Measurements from ENCODE around the gene ULK4.
"Not testable (repeated sequence)": the region's sequence is repeated elsewhere in the genome, so short reads cannot be mapped to it uniquely, and the experiment has no call there.

The ULK4 gene

GRCh38 chr3:41573591-41573990 is 388.3 kb downstream of the ULK4 start:
- Histone ChIP-seq H3K36me3 (ENCODE audit: control insufficient read depth, insufficient read depth, low read length) (no peaks in the 10 kb centered on the region), H3K9me3 (ENCODE audit: control insufficient read depth, low read length) (no peaks in the 10 kb centered on the region), H3K4me3 (ENCODE audit: insufficient read depth, low read depth, low read length) (no peak overlapping the region), H3K4me1 (ENCODE audit: control insufficient read depth, insufficient read depth, low read length) (peaks cover 6% of the 10 kb centered on the region), H3K27me3 (ENCODE audit: control insufficient read depth, insufficient read depth, low read length, poor library complexity, severe bottlenecking) (no peaks in the 10 kb centered on the region), H3K27ac (ENCODE audit: insufficient read depth, low read depth, low read length, poor library complexity, severe bottlenecking) (no peak overlapping the region)
- WGBS, 2 experiments = 92 to 94% methylated on average over 4 of the region's 4 CpGs

GRCh38 chr3:41572092-41572491 is 389.8 kb downstream of the ULK4 start:
- Histone ChIP-seq H3K4me3 (ENCODE audit: insufficient read depth, low read depth, low read length) (no peak overlapping the region), H3K4me1 (ENCODE audit: control insufficient read depth, insufficient read depth, low read length) (peaks cover 6% of the 10 kb centered on the region), H3K9me3 (ENCODE audit: control insufficient read depth, low read length) (no peaks in the 10 kb centered on the region), H3K27me3 (ENCODE audit: control insufficient read depth, insufficient read depth, low read length, poor library complexity, severe bottlenecking) (no peaks in the 10 kb centered on the region), H3K27ac (ENCODE audit: insufficient read depth, low read depth, low read length, poor library complexity, severe bottlenecking) (no peak overlapping the region), H3K36me3 (ENCODE audit: control insufficient read depth, insufficient read depth, low read length) (no peaks in the 10 kb centered on the region)
- WGBS, 2 experiments = 94 to 96% methylated on average over 1 of the region's 1 CpG

GRCh38 chr3:41569632-41570305 is 392.1 kb downstream of the ULK4 start:
- Histone ChIP-seq H3K27ac (ENCODE audit: insufficient read depth, low read depth, low read length, poor library complexity, severe bottlenecking) (no peak overlapping the region), H3K4me1 (ENCODE audit: control insufficient read depth, insufficient read depth, low read length) (peaks cover 6% of the 10 kb centered on the region), H3K27me3 (ENCODE audit: control insufficient read depth, insufficient read depth, low read length, poor library complexity, severe bottlenecking) (no peaks in the 10 kb centered on the region), H3K9me3 (ENCODE audit: control insufficient read depth, low read length) (no peaks in the 10 kb centered on the region), H3K36me3 (ENCODE audit: control insufficient read depth, insufficient read depth, low read length) (no peaks in the 10 kb centered on the region), H3K4me3 (ENCODE audit: insufficient read depth, low read depth, low read length) (no peak overlapping the region)
- WGBS, 2 experiments = 94 to 95% methylated on average over 9 of the region's 9 CpGs

- no peak overlapping the region for H3K4me3 ChIP-seq (ENCODE audit: insufficient read depth, low read depth, low read length)
- no peaks in the 10 kb centered on the region for H3K9me3 ChIP-seq (ENCODE audit: control insufficient read depth, low read length)
- peaks cover 6% of the 10 kb centered on the region for H3K4me1 ChIP-seq (ENCODE audit: control insufficient read depth, insufficient read depth, low read length)
- H3K36me3 ChIP-seq (ENCODE audit: control insufficient read depth, insufficient read depth, low read length) = no peaks in the 10 kb centered on the region
- WGBS, 2 experiments = 93 to 95% methylated on average over 3 of the region's 3 CpGs
- no peaks in the 10 kb centered on the region for H3K27me3 ChIP-seq (ENCODE audit: control insufficient read depth, insufficient read depth, low read length, poor library complexity, severe bottlenecking)
- H3K27ac ChIP-seq (ENCODE audit: insufficient read depth, low read depth, low read length, poor library complexity, severe bottlenecking) = no peak overlapping the region
Measured at GRCh38 chr3:41565948-41566514, 395.9 kb downstream of the ULK4 start.

GRCh38 chr3:41565003-41565402 is 396.9 kb downstream of the ULK4 start:
- Histone ChIP-seq H3K27me3 (ENCODE audit: control insufficient read depth, insufficient read depth, low read length, poor library complexity, severe bottlenecking) (no peaks in the 10 kb centered on the region), H3K9me3 (ENCODE audit: control insufficient read depth, low read length) (no peaks in the 10 kb centered on the region), H3K4me3 (ENCODE audit: insufficient read depth, low read depth, low read length) (no peak overlapping the region), H3K4me1 (ENCODE audit: control insufficient read depth, insufficient read depth, low read length) (no peaks in the 10 kb centered on the region), H3K36me3 (ENCODE audit: control insufficient read depth, insufficient read depth, low read length) (no peaks in the 10 kb centered on the region), H3K27ac (ENCODE audit: insufficient read depth, low read depth, low read length, poor library complexity, severe bottlenecking) (no peak overlapping the region)
- WGBS, 2 experiments = 94 to 98% methylated on average over 4 to 5 of the region's 5 CpGs

- WGBS, 2 experiments = 82 to 95% methylated on average over 5 of the region's 5 CpGs
- H3K27me3 ChIP-seq (ENCODE audit: control insufficient read depth, insufficient read depth, low read length, poor library complexity, severe bottlenecking); H3K4me1 ChIP-seq (ENCODE audit: control insufficient read depth, insufficient read depth, low read length); H3K9me3 ChIP-seq (ENCODE audit: control insufficient read depth, low read length); H3K4me3 ChIP-seq (ENCODE audit: insufficient read depth, low read depth, low read length); H3K27ac ChIP-seq (ENCODE audit: insufficient read depth, low read depth, low read length, poor library complexity, severe bottlenecking); H3K36me3 ChIP-seq (ENCODE audit: control insufficient read depth, insufficient read depth, low read length): not testable (repeated sequence)
Measured at GRCh38 chr3:41556245-41556644, 405.7 kb downstream of the ULK4 start.

- H3K27ac ChIP-seq (ENCODE audit: insufficient read depth, low read depth, low read length, poor library complexity, severe bottlenecking) = no peak overlapping the region
- H3K27me3 ChIP-seq (ENCODE audit: control insufficient read depth, insufficient read depth, low read length, poor library complexity, severe bottlenecking) = no peaks in the 10 kb centered on the region
- 88 to 96% methylated on average over 2 to 3 of the region's 3 CpGs for WGBS, 2 experiments
- H3K36me3 ChIP-seq (ENCODE audit: control insufficient read depth, insufficient read depth, low read length) = no peaks in the 10 kb centered on the region
- H3K9me3 ChIP-seq (ENCODE audit: control insufficient read depth, low read length) = no peaks in the 10 kb centered on the region
- H3K4me3 ChIP-seq (ENCODE audit: insufficient read depth, low read depth, low read length) = no peak overlapping the region
- H3K4me1 ChIP-seq (ENCODE audit: control insufficient read depth, insufficient read depth, low read length) = no peaks in the 10 kb centered on the region
Measured at GRCh38 chr3:41532976-41533375, 428.9 kb downstream of the ULK4 start.

DNA sequence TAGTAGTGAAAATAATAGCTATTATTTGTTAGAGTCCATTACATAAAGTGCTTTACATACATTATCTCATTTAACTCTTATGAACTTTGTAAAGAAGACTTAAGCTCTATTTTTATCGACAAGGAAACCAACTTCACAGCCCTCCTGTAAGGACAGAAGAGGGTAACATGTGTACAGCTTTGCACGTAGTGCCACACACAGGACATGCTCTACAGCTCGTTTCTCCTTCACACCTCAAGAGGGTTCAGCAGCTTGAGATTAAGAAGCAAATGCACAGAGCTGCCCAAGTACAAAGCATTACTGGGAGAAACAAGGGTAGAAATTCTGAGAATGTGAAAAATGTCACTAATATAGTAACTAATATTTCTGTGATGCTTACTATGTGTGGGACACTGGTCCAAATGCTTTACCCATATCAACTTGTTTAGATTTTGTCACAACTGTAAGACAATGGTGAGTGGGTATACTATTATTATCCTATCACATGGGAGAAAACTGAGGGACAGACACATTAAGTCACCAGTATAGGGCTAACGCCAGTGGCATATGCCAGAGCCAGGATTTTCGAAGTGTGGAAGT is 434.8 kb downstream of the ULK4 start:
- WGBS, 2 experiments = 94 to 96% methylated on average over 5 of the region's 5 CpGs
- Histone ChIP-seq H3K4me3 (ENCODE audit: insufficient read depth, low read depth, low read length) (no peak overlapping the region), H3K27ac (ENCODE audit: insufficient read depth, low read depth, low read length, poor library complexity, severe bottlenecking) (no peak overlapping the region)

DNA sequence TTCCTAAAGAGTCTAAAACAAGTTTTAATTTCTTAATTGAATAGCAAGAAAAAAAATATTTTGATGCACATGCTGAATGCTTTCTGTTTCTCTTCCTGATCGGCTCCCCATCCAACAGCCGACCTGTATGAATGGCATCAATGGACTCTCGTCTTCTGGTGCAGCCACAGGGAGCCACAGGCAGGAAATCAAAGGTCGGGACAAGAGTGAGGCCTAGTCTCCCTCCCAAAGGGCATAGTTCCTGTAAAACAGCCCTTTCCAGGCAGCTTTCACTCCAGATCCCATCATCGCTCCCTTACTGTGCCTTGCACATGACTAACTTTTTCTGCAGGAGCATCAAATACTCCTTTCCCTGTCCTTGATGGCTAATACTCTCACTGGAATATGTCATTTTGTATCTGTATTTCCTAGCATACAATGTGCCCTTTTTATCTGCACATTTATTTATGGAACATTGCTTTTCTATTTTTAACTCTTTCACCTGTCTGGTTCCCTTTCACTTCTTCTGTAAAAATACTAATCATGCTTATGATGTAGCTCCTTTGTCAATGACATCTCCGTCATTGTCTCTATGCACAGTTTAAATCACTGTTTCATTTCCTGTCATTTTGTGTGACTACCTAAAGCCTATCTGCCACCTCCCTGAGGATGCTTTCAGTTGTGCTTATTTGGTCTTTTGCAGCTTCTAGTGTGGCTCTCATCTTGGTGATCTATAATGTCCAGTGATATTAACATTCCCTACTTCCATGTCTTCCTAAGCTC is 436.4 kb downstream of the ULK4 start:
- H3K36me3 ChIP-seq (ENCODE audit: control insufficient read depth, insufficient read depth, low read length) = no peaks in the 10 kb centered on the region
- 54 to 55% methylated on average over 6 of the region's 6 CpGs for WGBS, 2 experiments
- H3K4me1 ChIP-seq (ENCODE audit: control insufficient read depth, insufficient read depth, low read length) = no peaks in the 10 kb centered on the region
- H3K4me3 ChIP-seq (ENCODE audit: insufficient read depth, low read depth, low read length) = no peak overlapping the region
- H3K27me3 ChIP-seq (ENCODE audit: control insufficient read depth, insufficient read depth, low read length, poor library complexity, severe bottlenecking) = no peaks in the 10 kb centered on the region
- H3K27ac ChIP-seq (ENCODE audit: insufficient read depth, low read depth, low read length, poor library complexity, severe bottlenecking) = no peak overlapping the region
- no peaks in the 10 kb centered on the region for H3K9me3 ChIP-seq (ENCODE audit: control insufficient read depth, low read length)

More for the DNA sequence above, 434.8 kb downstream of the ULK4 start:
- Histone ChIP-seq H3K36me3 (ENCODE audit: control insufficient read depth, insufficient read depth, low read length) (no peaks in the 10 kb centered on the region), H3K4me1 (ENCODE audit: control insufficient read depth, insufficient read depth, low read length) (no peaks in the 10 kb centered on the region), H3K9me3 (ENCODE audit: control insufficient read depth, low read length) (no peaks in the 10 kb centered on the region), H3K27me3 (ENCODE audit: control insufficient read depth, insufficient read depth, low read length, poor library complexity, severe bottlenecking) (no peaks in the 10 kb centered on the region)

GRCh38 chr3:41523897-41524296 is 438.0 kb downstream of the ULK4 start:
- Histone ChIP-seq H3K4me3 (ENCODE audit: insufficient read depth, low read depth, low read length) (no peak overlapping the region), H3K27me3 (ENCODE audit: control insufficient read depth, insufficient read depth, low read length, poor library complexity, severe bottlenecking) (no peaks in the 10 kb centered on the region), H3K36me3 (ENCODE audit: control insufficient read depth, insufficient read depth, low read length) (no peaks in the 10 kb centered on the region), H3K9me3 (ENCODE audit: control insufficient read depth, low read length) (no peaks in the 10 kb centered on the region), H3K27ac (ENCODE audit: insufficient read depth, low read depth, low read length, poor library complexity, severe bottlenecking) (no peak overlapping the region), H3K4me1 (ENCODE audit: control insufficient read depth, insufficient read depth, low read length) (no peaks in the 10 kb centered on the region)
- WGBS, 2 experiments = 95 to 100% methylated on average over 1 of the region's 1 CpG
